ENCODE measurements around the gene TECTB.

TECTB gene

DNA sequence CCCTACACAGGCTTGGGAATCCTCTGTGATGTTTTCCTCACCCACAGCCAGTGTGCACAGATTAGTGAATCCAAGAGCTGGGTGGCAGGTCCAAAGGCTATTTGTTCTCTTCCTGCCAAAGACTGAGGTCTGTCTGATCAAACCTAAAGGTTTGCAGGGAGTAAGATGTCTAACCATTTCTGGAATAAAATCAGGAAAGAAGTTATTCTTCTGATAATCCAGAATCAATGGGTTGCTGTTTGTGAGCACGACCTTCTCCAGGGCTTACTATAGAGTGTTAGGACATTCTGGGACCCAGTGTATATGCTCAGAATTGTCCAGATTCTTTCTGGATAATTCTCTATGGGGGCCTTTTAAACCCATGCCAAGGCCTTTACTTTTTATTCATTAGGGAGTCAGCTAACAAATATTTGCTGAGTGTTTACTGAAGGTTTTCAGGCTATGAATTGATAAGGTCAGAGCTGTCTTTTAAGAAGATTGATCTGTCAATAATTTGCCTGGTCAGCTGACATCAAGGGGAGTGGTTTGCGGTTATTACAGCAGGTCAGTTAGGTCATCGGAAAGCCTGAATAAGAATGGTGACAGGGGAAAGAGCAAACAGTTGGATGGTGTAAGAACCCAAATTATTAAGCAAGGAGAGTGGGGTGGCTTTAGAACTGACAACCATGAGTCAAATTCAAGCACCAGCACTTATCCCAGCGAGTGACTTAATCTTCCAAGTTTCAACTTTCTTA is 7.5 kb upstream of the TECTB start:
- no peak for DNase-seq (ENCODE audit: low spot score)

DNA sequence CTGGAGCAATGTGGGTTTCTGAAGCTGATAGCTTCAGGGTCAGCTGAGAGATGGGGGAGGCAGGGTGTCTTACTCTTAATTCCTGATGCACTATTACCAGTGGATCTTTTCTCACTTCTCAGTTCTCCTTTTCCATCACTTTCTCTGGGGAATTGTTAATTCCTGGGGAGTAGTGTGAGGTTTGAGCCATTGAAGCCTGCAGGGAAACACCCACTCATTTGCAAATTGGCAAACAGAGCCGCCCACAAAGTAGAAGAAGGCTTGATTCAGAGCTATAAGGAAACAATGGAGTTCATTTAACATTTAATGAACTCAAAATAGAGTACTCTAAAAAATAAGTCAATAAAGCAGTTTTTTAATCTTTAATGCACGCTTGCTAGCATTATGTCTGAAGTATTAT is 4.3 kb upstream of the TECTB start:
- no peak for DNase-seq (ENCODE audit: low spot score)

DNA sequence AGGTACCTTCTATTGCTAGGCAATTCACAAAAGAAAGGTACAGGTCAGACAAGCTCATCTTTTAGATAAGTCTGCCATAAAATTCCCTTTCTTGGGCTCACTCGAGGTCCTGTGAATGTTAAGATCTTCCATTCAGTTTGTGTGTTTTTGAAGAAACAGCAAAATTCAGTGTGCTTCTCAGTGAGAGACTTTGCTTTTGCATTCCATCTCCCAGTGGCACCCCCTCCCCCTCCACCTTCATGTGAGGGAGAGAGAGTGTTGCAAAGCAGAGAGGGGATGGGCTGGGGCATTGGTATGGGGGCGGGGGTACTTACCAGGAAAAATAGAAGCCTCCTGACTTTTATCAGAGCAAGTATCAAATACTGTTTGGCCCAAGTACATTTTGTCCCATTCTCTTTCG is 3.8 kb upstream of the TECTB start:
- no peak for DNase-seq (ENCODE audit: low spot score)

DNA sequence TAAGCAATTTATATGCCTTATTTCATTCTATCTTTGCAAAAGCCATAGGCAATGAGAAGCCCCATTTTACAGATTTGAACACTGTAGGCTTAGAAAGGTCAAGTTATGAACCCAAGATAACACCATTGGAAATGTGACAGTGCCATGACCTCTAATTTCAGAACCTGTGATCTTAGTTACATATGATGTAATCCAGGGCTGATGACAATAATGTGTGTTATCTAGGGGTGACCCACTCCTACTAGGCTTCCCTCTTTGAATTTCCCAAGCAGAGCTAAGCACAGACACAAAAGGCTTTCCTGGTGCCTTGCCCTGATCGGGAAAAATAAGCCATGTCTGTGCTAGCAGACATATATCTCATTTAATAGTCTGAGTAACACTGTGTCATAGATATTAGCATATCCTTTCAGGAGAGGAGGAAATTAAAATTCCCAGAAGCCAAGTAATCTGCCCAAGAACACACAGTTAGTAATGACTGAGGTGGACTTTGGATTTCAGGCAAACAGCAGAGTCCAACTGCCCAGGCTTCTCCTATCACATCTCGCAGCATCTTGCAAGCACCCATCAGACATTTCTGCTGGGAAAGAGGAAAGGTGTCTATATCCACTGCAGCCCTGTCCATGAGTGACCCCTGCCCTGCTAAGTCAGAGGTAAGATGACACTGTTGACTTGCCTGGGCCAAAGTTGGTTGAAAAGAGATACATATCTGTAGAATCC is 2.8 kb upstream of the TECTB start:
- DNase-seq (ENCODE audit: low spot score): no peak

DNA sequence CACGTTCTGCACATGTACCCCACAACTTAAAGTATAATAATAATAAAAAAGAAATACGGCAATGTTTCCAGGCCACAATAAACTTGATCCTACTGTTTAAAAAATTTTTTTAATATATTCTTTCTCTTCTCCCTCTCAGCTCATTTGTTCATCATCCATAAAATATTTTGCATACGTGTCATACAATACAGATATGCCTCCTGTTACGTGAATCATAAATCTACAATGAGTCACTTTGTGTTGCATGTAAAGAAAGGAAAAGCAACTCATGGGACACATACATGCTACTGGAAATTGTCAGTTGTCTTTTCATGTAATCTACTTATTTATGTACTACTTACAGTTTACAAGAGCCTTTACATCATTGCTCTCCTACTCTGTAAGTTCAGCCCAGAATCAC is 1.1 kb upstream of the TECTB start:
- DNase-seq (ENCODE audit: low spot score): no peak

DNA sequence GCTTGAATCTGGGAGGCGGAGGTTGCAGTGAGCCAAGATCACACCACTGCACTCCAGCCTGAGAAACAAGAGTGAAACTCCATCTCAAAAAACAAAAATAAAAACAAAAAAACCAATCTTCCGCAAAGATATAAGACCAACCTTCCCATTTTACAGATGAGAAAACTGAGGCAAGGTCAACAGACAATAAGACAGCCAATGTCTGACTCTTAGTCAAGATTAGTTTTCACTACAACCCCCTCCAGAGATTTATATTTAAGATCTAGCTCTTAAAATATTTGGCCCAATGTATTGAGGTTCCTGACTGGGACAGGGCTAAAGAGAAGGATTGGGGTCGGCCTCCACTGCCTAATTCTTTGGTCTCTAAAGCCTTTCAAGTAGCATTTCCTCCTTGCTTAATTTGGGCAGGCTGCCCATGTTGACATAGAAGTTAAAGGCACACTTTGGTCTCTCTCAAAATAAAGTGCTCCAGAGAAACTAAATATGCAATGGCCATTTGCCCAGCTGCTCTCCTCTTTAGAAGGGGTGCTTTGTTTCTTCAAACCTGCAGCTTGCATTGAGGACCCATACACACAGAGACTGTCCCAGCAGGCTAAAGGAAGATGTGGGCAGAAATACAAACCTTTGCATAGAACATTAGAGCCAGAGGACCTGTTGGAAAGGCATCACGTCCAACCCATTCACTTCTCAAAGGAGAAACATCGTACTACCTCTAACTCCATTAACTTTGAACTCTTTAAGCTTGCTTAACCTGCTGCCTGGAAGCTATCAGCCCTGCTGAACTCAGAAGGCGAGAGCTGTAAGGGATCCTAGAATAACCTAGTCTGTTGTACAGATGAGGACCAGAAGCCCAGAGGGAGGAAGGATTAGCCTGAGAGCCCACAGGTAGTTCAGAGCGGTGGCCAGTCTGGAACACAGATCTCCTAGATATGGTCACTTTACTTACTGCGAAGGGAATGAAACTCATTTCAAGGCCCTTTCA is 3.9 kb downstream of the TECTB start:
- DNase-seq (ENCODE audit: low spot score): no peak

DNA sequence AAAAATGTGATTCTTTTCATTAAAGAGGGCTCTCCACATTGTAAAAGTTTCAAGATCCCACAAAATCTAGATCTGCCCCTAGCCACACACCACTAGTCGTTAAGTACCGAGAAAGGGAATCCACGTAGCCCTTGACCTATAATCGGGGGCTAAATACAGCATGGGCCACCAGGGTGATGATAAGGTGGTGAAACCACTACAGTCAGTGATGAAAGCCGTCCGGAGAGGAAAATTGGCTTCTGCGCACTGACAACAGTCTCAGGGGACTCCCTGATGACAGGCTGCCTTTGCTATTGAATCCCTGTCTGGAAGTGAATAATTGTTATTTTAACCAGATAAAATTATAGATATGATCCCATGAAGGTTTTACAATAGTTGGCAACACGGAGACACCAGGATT is 4.6 kb downstream of the TECTB start:
- DNase-seq (ENCODE audit: low spot score): no peak

DNA sequence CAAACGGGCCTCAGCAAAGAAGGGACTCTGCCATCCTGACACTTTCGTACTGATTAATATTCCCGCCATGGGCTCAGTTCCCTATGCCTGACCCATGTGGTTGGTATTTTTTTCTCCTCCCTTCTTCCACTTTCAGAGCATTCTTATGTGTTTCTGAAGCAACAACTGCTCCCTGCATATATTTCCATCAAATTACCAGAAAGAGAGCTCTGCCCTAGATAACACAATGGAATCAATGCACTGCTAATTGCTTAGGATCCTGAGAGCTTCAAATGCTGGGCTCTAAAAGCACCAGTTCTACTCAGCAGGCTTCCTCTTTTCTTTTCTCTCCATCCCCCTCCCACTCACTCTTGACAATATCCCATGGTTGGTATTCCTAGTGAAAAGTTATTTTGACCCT is 5.3 kb downstream of the TECTB start:
- DNase-seq (ENCODE audit: low spot score): no peak

DNA sequence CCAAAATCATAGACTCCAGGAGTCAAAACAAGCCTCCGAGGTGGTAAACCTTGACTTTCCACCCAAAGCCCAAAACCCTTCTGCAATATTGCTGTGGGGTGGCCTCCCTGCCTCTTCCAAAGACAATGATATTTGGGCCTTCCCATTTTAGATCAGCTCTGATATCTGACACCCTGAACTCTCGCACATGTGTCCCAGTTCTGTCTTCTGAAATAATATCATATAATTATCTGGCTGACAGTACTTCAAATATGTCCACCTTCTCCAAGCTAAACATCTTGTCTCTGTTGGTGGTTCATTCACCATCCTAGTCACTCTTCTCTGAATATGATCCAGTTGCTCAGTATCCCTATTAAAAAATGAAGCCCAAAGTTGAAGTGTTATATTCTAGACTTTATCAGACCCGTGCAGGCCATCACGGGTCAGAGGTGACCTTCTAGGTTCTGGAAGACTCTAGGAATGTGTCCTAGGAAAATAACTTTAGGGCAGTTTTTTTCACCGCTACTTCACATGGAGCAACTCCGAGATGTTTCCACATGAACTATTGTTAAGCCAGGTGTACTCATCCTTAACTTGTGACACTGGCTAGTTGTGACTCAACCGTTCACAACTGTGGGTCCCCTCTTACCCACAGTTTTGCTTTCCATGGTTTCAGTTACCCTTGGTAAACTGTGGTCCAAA is 6.3 kb downstream of the TECTB start:
- DNase-seq (ENCODE audit: low spot score): no peak

DNA sequence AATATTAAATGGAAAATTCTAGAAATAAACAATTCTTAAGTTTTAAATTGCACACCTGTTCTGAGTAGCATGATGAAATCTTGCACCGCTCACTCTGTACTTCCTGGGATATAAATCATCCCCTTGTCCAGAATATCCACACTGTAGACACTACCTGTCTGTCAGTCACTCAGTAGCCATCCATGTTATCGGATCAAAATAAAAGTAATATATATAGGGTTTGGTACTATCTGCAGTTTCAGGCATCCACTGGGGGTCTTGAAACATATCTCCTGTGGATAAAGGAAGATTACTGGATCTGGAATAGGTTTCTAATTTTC is 6.8 kb downstream of the TECTB start:
- DNase-seq (ENCODE audit: low spot score): no peak

DNA sequence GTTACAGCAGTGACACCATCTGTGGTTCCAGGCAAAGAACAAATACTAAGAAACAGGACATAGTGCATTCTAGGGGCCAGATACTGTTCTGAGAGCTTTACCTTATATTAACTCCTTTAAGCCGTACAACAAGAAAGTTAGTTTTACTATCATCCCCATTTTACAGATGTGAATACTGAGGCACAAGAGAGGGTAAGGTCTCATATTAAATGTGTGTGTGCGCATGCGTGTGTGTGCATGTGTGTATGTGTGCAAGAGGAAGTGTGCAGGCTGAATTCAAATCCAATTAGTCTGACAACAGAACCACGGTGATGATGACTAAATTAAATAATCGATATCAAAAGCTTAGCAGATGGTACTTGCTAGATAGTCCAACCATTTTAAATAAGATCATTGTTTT is 11.0 kb downstream of the TECTB start:
- no peak for DNase-seq (ENCODE audit: low spot score)

DNA sequence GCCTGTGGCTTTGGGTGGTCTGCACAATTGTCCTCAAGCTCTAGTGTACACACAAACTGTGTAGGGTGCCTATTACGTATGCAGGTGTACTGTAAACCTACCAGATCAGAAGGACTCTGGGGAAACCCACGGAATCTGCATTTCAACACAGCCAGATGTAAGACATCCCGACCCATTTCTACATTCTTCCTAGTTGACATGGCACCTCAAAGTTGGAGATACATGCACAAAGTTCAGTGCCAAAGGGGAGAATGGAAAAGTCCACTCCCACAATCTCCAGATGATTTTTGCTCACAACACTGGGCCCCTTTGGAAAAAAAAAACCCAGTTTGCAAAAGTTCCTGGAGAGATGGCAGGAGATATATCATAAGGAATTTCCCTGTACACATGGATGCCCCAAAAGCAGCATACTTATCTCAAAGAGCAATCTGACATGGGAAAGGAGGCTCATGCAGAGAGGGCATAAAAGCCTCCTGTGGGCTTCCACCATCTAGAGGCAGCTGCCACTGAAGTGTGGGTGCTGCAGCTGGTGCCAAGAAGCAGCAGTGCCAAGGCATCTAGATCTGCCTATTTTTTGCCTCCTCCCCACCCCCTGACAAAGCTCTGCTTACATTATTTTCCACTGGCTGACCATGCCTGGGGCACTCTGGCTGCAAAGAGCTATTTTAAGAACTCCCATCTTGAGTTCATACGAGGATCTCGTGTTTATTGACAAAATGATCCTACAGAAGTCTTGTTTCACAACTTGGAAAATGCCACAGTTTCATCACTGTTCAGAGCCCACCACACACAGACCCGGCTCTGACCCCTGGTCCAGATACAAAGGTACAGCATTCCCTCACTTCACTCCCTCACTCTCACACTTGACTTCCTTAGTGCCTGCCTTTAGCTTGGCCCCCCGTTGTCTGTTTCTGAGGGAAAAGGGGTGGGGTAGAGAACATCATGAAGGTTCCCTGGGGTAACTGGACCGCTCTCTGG is 12.9 kb downstream of the TECTB start:
- no peak for DNase-seq (ENCODE audit: low spot score)

DNA sequence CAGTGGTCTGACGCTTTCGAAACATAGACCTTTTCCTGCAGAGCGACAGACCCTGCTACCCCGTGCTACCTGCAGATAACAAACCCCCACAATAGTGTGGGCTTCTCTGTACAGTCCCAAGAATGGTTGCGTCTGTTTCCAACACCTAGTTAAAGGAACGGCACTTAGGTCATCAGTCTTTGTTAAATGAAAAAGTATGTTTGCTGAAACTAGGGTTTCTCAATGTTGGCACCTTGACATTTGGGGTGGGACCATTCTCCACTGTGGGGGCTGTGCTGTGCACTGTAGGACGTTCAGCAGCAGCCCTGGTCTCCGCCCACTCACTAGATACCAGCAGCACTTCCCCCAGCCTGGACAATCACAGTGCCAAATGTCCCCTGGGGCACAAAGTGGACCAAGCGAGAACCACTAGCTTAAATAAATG is 13.7 kb downstream of the TECTB start:
- no peak for DNase-seq (ENCODE audit: low spot score)

DNA sequence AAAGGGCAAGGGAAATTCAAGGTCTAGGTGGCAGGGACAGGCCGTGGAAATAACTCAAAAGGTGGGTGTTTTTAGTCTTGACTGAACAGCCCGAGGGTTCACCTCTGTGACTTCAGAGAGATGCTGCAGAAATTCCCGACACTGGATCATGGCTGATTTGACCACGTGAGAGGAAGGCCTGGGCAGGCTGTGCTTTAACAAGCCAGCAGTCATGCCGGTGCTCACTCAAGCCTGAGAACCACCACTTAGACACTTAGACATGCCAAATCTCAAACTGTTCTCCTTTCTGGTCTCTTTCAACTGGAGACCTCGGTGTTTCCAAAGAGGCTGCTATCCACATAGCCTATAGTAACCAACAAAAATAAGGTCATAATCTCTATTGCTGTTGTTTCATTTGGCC is 15.4 kb downstream of the TECTB start:
- no peak for DNase-seq (ENCODE audit: low spot score)

DNA sequence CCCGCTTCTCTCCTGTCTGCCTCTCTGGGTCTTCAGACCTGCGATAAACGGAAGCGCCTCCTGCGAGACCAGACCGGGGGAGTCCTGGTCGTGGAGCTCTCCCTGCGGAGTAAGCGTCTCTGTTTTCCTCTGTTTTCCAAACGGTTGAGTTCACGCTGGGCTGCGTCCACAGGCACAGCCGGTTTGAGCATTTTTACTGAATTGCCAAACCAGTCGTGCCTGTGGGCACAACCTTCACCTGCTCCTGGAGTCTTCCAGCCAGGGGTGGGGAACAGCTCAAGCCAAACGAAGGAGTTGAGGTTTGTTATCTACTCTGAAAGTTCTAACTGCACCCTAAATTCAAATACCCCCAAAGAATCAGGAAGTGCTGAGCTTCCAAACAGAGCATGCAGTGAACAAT is 16.3 kb downstream of the TECTB start:
- DNase-seq (ENCODE audit: low spot score): no peak

DNA sequence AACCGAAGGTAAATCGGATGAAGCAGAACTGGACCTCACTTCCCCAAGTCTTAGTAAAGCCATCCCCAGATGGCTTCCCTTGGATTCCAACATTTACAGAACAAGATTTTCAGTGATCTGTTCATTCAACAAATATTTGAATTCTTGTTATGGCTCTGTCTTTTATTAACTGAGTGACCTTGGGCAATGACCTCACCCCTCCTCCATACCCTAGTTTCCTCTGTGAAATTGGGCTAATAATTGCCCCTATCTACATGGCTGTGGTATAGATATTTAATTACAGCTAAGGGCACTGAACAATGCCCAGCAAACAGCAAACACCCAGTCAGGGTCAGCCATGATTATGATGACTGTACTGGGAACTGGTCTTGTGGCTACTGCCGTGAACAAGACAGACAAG is 19.1 kb downstream of the TECTB start:
- no peak for DNase-seq (ENCODE audit: low spot score)

DNA sequence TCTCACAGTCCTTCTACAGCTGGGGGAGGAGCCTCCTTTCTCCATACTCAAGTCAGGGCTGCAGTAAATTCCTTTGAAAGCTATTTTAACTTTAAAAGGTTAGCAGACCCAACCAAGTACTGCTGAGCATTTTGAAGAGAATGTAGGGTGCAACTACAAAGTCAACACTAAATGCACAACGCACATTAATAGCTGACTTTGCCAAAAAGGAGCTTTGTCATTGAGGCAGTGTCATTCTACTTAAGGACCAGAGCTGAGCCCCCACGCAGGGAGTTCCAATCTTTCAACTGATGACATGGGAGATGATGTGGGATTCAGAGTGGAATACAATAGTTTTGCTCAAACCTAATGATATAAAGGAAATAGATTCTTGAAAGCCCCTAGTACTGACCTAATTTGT is 20.3 kb downstream of the TECTB start:
- no peak for DNase-seq (ENCODE audit: low spot score)

DNA sequence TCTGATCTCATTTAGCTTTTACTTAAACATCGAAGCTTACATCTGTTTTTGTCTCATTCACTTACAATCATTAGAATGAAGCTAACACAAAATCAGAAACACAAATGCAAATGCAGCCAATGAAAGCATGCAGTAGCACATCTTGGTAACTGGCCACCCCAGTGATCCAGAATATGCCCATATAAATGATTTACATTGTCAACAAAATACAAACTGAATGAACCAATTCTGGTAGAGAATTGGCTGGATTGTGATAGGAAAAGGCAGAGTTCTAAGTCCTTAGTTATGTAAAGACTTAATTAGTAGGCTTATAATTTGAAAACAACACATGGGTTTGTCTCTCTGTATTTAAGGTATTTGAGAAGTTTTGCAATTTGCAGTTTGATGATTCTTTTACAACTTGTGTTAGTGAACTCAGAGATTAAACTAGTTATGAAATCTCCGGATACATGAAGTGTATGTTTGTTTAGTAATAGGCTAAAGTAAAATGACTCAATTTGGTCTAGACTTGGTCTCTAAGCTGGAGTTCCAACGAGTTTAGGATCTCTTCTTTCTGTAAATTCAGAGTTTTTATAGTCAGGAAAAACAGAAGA is 21.2 kb downstream of the TECTB start:
- no peak for DNase-seq (ENCODE audit: low spot score)

DNA sequence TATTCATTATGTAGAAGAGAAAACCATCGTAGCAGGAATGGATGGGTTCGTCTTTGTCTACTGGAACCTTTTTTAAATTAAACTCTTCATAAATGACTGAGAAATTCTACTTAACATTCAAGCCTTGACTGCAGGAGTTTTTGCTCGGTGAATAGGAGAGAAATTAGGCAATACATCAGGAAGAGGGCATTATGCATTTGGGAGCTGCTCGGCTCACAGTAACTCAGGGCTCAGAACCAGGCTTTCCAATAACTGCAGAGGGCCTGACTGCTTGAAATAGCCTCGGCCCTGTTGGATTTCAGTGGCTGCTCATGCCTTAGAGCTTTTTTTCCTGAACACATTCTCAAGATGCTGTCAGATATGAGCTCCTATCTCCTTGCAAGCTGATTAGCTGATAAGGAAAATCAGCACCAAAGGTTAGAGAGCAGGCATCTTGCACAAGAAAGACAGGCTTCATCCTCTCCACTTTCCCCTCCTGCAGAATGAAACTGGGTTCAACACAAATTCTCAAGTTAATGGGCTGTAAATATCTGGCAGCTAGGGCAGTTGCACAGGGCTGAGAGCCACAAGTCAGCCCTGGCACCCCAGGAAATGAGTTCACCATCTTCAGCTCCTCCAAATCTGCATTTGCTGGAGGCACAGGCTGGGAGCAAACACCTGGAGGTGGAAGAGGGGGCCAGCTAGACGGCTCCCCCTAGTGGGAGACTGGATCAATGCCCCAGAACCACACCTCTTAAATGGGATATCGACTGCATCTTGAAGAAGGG is 24.3 kb downstream of the TECTB start:
- DNase-seq (ENCODE audit: low spot score): peak; percentile 72

DNA sequence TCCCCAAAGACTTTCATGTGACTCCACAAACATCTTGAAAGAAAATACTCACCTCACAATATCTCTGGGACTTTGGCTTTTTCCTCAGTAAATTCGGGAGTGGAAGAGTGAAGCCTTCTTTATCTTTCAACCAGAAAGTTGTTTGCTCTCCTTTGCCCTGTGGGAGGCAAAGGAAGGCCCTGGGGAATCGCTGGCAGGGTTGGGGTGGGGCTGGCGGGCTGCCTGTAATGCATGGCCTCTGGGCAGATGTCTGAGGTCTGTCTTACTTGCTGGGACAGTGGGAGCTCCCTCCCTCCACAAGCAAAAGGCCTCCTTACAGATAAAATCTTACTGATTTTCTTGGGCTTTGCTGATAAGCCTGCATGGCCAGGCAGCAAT is 24.9 kb downstream of the TECTB start:
- no peak for DNase-seq (ENCODE audit: low spot score)
